DMS53 (cell line): ENCODE measurements around the gene ZNF222.
A peak's percentile ranks its signal among the peaks of the same experiment; 100 is the strongest.

ENCODE experiments used
- DNase-seq: peaks from one replicate; lab custom pipeline; 2025; lab: John Stamatoyannopoulos, UW

ZNF222 gene

GRCh38 chr19:44055870-44056269, 30.7 kb downstream of the ZNF222 start:
- DNase-seq = peak; percentile 44

GRCh38 chr19:44059229-44059628, 34.0 kb downstream of the ZNF222 start:
- DNase-seq = no peak

GRCh38 chr19:44061038-44061437, 35.9 kb downstream of the ZNF222 start:
- DNase-seq = no peak

DNA sequence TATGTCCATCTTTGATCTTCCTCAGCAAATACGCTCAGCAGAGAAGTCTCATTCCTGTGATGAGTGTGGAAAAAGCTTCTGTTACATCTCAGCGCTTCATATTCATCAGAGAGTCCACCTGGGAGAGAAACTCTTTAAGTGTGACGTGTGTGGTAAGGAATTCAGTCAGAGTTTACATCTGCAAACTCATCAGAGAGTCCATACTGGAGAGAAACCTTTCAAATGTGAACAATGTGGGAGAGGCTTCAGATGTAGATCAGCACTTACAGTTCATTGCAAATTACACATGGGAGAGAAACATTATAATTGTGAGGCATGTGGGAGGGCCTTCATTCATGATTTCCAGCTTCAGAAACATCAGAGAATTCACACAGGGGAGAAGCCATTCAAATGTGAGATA, 41.1 kb downstream of the ZNF222 start:
- no peak for DNase-seq

DNA sequence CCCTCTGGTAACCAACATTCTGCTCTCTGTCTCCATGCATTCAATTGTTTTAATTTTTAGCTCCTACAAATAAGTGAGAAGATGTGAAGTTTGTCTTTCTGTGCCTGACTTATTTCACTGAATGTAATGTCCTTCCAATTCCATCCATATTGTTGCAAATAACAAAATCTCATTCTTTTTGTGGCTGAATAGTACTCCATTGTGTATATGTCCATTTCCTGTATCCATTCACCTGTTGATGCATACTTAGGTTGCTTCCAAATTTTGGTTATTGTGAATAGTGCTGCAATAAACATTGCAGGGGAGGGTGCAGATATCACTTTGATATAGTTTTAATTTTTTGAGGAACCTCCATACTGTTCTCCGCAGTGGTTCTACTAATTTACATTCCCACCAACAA, 44.2 kb downstream of the ZNF222 start:
- DNase-seq = no peak

DNA sequence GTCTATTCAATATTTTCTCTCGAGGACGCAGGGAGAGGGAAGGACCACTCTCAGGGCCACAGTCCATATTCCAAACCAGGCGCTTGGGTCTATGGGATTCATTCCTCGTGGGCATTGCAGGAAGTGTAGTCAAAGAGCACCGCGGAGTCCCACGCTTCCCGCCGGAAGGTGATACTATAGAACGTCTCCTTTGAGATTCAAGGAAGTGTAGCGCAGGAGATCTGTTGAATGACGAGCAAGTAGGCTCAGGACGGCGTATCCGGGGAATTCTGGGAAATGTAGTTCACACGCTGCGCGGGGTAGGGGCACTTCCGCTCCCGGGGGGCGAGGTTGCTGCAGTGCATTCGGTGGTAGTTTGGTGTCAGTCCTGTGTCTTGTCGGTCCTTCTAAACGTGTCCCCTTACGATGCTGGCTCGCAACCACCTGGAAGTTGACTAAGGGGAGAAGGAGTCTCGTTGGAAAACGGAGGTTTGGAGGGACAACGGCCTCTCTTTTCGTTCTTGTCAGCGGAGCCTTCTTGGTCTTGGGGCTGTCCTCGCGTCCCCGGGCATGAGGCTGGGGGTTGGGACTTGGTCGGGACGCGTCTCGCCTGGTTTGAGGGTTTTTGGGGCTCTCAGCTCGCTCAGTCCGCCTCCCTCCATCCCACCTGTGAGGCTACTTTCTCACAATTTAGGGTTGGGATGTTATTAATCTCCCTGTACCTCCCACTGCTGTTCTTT, 46.8 kb downstream of the ZNF222 start, which contains the start of gene ZNF284:
Gene ZNF284, plus strand, starts transcription at position 336 of the 719 bp plus-strand sequence. CDS start 4,231 bp downstream, outside the sequence.
- DNase-seq = peak; percentile 94

GRCh38 chr19:44072543-44073401, 47.6 kb downstream of the ZNF222 start:
- peak; percentile 37 for DNase-seq

- no peak for DNase-seq
Measured at GRCh38 chr19:44076325-44076724, 51.1 kb downstream of the ZNF222 start.
